ENCODE results near the gene ZNF214.

- no peak for TF ChIP-seq CTCF (IDR thresholded peaks at IDR 0.05)
- TF ChIP-seq POLR2A (IDR thresholded peaks at IDR 0.05; ENCODE audit: low read depth) = no peak
- TF ChIP-seq POLR2AphosphoS5 (IDR thresholded peaks at IDR 0.05) = no peak
- TF ChIP-seq EP300 (IDR thresholded peaks at IDR 0.05) = no peak
Measured at GRCh38 chr11:7032692-7033091, 12.5 kb upstream of the ZNF214 start.
